GM19035 (cell line): ENCODE measurements around the gene KNDC1.

Experiments used
- ATAC-seq: cut with Tn5 transposase; IDR thresholded peaks from one replicate; pipeline ENCODE4 v1.9.1; 2021; ENCODE audit not compliant: unreplicated experiment

Gene KNDC1

GRCh38 chr10:133270773-133271297 lies 110.8 kb downstream of the KNDC1 start:
- ATAC-seq = no peak

DNA sequence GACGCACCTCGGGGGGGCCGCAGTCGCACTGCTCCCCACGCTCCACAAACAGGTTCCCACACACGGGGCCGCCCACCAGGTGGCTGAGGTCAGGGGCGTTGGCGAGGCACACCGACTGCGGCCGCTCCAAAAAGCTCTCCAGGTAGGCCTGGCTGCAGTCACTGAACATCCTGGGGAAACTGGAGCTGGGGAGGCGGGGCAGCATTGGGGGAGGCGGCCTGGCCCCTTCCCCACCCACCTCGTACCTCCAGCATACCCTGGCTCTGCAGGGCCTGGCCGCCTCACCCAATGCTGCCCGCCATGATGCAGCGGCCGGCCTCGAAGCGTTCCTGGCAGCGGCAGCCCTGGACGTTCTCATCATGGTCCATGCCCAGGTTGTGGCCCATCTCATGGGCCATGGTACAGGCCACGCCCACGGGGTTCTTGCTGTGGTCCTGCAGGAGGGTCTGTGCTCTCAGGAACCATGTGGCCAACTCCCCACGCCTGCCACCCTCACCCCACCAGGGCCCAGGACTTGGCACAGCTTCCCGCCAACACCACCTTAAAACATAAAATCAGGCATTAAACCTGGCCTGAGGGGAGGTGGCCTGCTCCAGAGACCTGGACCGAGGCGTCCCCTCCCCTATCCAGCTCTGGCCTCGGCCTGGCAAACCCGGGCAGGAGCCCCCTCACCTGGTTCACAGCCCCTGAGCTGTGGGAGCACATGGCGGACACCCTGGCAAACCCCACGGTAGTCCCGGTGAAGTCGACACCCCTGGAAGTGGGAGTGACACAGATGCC lies 111.7 kb downstream of the KNDC1 start:
- ATAC-seq = no peak

DNA sequence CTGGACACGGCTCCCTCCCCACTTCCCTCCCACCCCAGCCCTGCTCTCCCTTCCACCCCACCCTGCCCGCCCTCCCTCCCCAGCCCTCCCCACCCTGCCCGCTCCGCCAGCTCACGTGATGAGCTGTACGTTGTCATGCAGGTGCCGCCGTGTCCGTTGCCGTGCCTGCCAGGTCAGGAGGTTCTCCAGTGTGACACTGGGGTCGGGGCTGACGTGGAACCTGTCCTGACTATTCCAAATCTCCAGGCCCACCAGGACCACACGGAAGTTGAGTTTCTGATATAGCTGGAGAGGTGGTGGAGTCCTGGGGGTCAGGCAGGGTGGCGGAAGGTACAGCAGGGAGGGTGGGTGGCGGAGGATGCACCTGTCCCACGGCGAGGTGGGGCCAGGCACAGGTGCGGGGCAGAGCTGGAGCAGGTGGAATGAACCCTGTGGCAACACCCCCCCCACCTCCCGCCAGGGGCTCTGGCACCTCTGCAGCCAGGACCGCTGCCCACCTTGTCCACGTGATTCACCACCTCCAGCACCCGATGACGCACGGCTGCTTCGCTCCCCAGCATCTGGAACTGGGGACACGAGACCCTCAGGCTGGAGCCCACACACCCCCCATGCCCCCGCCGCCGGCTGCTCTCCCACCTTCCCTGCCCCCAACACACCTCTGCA lies 112.4 kb downstream of the KNDC1 start:
- no peak for ATAC-seq

DNA sequence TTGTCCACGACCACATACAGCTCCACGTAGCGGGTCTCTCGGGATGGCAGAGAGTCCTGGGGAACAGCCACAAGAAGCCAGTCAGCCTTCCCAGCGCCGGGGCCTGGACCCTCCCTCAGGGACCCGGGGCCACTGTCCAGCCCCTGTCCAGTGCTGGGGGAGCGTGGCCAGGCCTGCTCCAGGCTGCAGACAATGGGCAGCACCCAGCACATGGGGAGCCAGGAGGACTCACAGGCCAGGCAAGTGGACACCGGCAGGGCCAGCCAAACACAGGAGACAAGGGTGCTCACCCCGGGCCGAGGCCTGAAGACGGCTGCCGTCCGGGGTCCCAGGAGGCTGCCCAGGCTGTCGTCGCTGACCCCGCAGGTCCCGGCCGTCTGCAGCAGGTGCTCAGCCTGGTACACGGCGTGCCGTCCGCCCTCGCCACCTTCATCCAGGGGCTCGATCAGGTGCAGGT lies 113.0 kb downstream of the KNDC1 start:
- ATAC-seq = no peak

GRCh38 chr10:133273534-133274143 lies 113.6 kb downstream of the KNDC1 start:
- no peak for ATAC-seq

DNA sequence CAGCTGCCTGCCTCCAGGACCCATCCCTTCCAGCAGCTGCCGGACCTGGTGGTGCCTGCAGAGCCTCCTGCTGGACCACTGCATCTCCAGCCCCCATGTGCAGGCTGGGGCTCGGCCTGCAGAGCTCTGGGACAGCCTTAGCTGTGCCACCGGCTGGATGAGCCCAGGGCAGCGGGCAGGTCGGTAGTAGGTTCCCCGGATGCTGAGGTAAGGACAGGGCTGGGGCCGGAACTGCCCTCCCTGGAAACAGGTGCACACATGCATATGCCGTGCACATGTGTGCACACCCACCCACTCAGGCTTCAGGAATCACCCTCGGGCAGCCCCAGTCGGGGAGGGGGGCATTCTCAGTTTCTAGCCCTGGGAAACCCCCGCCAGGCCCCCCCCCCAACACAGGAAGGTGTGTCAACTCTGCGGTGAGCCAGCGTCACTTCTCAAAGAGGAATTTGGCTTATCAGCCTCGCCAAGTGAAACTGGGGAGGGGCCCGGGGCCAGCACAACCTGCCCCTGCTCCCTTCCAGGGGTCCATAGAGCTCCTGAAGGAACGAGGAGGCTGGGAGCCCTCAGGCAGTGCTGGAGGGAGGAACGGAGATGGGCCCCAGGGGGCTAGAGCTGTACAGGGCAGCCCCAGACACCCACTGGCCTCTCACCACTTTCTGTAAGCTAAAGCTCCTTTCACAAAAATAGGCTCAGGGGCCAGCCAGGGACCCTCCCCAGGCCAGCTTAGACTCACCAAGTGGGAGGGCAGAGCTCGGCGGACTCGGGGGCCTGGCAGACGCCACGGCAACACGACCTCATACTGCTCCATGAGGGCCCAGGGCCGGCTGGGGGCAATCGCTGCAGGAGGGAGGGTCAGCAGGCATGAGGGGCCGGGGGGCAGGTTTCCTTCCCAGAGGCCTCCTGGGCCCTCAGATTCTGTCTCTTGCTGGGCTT lies 115.0 kb downstream of the KNDC1 start:
- peak; percentile 51 for ATAC-seq

DNA sequence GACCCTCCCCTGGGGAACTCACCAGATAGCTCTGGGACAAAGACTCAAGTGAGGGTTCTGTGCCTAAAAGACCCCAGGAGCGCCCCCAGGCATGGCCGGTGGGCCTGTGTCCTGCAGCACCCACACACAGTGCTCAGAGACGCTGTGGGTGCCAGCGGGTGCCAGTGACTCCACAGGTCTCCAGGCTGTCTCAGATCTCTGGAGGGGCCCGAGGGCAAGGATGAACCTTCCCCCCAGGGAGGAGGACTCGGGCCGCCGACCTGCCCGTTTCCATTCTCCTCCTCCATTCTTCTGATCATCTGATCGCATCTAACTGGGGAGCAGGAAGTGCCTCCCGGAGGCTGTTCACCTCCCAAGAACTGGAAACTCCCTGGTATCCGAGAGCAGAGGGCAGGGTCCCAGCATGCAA lies 115.7 kb downstream of the KNDC1 start:
- ATAC-seq = peak; percentile 33
